Measurements from ENCODE around the gene BMPER.

BMPER gene

GRCh38 chr7:34038816-34039470, 133.6 kb downstream of the BMPER start:
- no peaks in the 10 kb centered on the region for H3K27me3 ChIP-seq (replicated peaks; ENCODE audit: control insufficient read depth, insufficient read depth, low read length)
- DNase-seq (ENCODE audit: extremely low read depth, insufficient read length), result no peak
- no peaks in the 10 kb centered on the region for H3K36me3 ChIP-seq (ENCODE audit: control insufficient read depth, insufficient read depth, low read length)
- TF ChIP-seq, protein P1, sequence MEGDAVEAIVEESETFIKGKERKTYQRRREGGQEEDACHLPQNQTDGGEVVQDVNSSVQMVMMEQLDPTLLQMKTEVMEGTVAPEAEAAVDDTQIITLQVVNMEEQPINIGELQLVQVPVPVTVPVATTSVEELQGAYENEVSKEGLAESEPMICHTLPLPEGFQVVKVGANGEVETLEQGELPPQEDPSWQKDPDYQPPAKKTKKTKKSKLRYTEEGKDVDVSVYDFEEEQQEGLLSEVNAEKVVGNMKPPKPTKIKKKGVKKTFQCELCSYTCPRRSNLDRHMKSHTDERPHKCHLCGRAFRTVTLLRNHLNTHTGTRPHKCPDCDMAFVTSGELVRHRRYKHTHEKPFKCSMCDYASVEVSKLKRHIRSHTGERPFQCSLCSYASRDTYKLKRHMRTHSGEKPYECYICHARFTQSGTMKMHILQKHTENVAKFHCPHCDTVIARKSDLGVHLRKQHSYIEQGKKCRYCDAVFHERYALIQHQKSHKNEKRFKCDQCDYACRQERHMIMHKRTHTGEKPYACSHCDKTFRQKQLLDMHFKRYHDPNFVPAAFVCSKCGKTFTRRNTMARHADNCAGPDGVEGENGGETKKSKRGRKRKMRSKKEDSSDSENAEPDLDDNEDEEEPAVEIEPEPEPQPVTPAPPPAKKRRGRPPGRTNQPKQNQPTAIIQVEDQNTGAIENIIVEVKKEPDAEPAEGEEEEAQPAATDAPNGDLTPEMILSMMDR (IDR thresholded peaks at IDR 0.05; ENCODE audit: insufficient read depth, low read length, poor library complexity, severe bottlenecking), result no peak
- H3K4me3 ChIP-seq (replicated peaks; ENCODE audit: low read depth, low read length), result no peak overlapping the region

DNA sequence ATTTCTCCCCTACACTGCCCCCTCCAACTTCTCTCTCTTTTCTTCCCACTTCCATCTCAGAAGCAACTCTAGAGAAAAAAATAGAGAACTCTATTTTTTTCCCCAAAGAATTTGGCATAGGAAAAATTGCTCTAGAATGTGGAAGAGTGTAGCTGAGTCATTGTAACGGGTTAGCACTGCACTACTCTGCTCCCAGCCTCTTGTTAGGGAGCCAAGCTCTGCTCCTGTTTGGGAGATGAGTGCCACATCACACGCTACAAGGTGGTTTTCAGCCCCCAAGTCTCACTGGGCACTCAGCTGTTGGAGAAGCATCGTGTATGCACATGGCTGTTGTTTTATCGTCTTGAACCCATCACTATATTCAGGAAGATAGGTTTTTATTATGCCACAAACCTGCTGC, 136.4 kb downstream of the BMPER start:
- TF ChIP-seq, protein P1 (IDR thresholded peaks at IDR 0.05; ENCODE audit: insufficient read depth, low read length, poor library complexity, severe bottlenecking), result no peak
- no peak for DNase-seq (ENCODE audit: extremely low read depth, insufficient read length)
- no peaks in the 10 kb centered on the region for H3K36me3 ChIP-seq (ENCODE audit: control insufficient read depth, insufficient read depth, low read length)
- no peaks in the 10 kb centered on the region for H3K27me3 ChIP-seq (replicated peaks; ENCODE audit: control insufficient read depth, insufficient read depth, low read length)
- no peak overlapping the region for H3K4me3 ChIP-seq (replicated peaks; ENCODE audit: low read depth, low read length)

- TF ChIP-seq, protein P1 (IDR thresholded peaks at IDR 0.05; ENCODE audit: insufficient read depth, low read length, poor library complexity, severe bottlenecking), result no peak
- no peak for DNase-seq (ENCODE audit: extremely low read depth, insufficient read length)
- Histone ChIP-seq H3K4me3 (replicated peaks; ENCODE audit: low read depth, low read length) (no peak overlapping the region), H3K27me3 (replicated peaks; ENCODE audit: control insufficient read depth, insufficient read depth, low read length) (no peaks in the 10 kb centered on the region), H3K36me3 (ENCODE audit: control insufficient read depth, insufficient read depth, low read length) (no peaks in the 10 kb centered on the region)
These were observed 137.1 kb downstream of the BMPER start for GRCh38 chr7:34042406-34042805.

GRCh38 chr7:34043461-34044305, 138.3 kb downstream of the BMPER start:
- TF ChIP-seq, protein P1 (IDR thresholded peaks at IDR 0.05; ENCODE audit: insufficient read depth, low read length, poor library complexity, severe bottlenecking), result no peak
- H3K4me3 ChIP-seq (replicated peaks; ENCODE audit: low read depth, low read length), result no peak overlapping the region
- DNase-seq (ENCODE audit: extremely low read depth, insufficient read length), result no peak
- no peaks in the 10 kb centered on the region for H3K36me3 ChIP-seq (ENCODE audit: control insufficient read depth, insufficient read depth, low read length)
- H3K27me3 ChIP-seq (replicated peaks; ENCODE audit: control insufficient read depth, insufficient read depth, low read length), result no peaks in the 10 kb centered on the region

- Histone ChIP-seq H3K36me3 (ENCODE audit: control insufficient read depth, insufficient read depth, low read length) (no peaks in the 10 kb centered on the region), H3K4me3 (replicated peaks; ENCODE audit: low read depth, low read length) (no peak overlapping the region), H3K27me3 (replicated peaks; ENCODE audit: control insufficient read depth, insufficient read depth, low read length) (no peaks in the 10 kb centered on the region)
- TF ChIP-seq, protein P1 (IDR thresholded peaks at IDR 0.05; ENCODE audit: insufficient read depth, low read length, poor library complexity, severe bottlenecking), result no peak
- no peak for DNase-seq (ENCODE audit: extremely low read depth, insufficient read length)
These were observed 138.9 kb downstream of the BMPER start for GRCh38 chr7:34044306-34044643.
